HCEC 1CT (cell line): ENCODE data around the gene NUDT14.

ENCODE experiments used
- DNase-seq: peaks from one replicate; pipeline ENCODE4 v3.0.0-alpha.2; 2017

Gene NUDT14

DNA sequence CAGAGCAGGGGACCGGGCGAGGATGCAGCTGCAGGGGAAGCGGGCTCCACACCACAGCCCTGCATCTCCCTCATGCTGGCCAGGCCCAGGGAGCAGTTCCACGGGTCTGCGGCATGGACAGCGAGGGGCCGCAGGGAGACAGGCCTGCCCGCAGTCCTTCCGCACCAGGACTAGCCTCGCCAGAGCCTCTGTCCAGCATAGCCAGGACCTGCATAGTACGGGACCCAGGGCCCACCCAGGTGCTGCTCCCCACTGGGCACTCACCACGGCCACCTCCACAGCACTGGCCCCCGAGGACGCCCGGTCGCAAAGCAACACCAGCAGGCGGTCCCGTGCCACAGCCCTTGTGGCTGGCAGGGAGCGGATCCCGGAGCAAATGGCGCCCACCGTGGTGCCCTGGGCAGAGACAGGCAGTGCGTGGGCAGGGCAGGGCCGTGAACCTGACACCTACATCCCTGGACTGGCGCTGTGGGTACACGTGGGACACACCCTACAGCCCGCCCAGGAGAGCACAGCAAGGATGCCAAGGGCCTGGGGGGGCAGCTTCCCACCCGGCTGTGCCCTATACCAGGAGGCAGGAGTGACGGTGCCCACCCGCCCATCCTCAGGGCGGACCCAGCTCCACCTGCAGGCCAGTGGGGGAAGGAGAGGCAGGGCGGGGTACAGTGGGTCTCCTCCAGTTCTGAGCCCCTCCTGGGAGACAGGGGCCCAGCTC, 36.3 kb downstream of the NUDT14 start:
- DNase-seq, result no peak

- DNase-seq, result no peak
These were observed 37.0 kb downstream of the NUDT14 start for GRCh38 chr14:105144026-105144665.

DNA sequence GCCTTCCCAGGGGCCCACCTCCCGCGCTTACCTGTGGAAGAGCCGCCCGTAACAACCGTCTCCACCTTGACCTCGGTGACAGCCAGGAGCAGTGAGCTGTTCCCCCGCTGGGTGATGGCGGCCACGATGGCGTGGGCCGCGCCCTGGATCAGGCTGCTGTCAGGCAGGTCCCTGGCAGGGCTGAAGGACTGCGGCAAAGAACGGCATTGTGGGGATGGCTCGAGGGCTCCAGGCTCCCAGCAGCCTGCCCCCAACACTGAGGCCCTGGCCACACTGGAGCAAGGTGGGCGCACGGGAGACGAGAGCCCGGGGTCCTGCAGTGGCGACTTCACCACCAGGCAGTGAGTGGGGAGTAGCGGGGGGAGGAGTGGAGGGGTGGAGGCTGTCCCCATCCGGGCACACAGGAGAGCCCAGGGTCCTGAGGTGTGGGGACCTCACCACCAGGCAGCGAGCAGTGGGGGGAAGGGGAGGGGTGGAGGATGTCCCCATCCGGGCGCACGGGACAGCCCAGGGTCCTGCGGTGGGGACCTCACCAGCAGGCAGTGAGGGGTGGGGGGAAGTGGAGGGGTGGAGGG, 37.6 kb downstream of the NUDT14 start:
- no peak for DNase-seq

GRCh38 chr14:105142651-105143450, 38.3 kb downstream of the NUDT14 start:
- DNase-seq, result no peak

- no peak for DNase-seq
These were observed 39.4 kb downstream of the NUDT14 start for GRCh38 chr14:105141486-105142281.

GRCh38 chr14:105141026-105141425, 40.1 kb downstream of the NUDT14 start:
- DNase-seq, result no peak

GRCh38 chr14:105140581-105140980, 40.5 kb downstream of the NUDT14 start:
- DNase-seq, result no peak

DNA sequence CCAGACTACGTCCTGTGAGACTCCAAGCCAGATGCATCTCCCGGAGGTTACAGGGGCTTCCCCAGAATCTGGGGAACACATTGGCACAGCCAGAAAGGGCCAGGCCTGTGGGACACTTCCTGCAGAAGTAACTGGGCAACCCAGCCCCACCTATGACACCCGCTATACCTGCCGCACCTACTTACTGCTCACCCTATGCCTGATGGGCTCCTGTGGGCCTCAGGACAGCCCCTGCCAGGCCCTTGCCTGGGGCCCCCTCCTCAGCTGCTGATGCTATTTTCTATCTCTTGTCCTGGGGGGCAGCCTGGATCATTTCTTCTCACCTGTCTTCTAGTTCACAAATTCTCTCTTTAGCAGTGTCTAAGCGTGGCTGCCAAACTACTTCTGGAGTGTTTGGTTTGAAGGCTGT, 41.3 kb downstream of the NUDT14 start:
- no peak for DNase-seq

- no peak for DNase-seq
These were observed 41.8 kb downstream of the NUDT14 start for GRCh38 chr14:105139212-105139825.

DNA sequence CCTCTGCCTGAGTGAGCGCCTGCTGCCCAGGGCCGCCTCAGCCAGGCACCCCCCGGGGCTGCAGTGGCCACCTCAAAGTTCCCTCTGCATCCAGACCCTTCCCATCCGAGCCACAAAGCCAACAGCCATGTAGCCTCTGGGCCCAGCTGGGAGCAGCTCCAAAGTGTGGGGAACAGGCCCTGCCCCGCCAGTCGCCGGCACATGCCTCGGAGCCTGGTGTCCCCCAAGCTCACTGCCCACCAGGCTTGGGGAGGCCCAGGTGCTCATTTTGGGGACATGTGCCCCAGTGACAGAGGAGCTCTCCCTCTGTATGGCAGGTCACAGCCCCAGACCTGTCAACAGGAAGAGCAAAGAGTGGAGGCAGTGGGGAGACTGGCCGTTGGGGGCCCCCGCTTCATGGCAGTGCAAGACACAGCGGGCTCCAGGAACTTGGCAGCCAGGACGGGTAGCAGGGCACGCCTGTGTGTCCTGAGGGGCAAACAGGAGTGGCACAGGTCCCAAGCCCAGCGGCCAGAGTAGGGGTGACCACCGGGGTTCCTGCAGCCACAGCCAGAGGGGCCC, 42.5 kb downstream of the NUDT14 start:
- no peak for DNase-seq

GRCh38 chr14:105138021-105138541, 43.0 kb downstream of the NUDT14 start:
- DNase-seq, result no peak

- DNase-seq, result no peak
These were observed 43.6 kb downstream of the NUDT14 start for GRCh38 chr14:105137481-105138020.

GRCh38 chr14:105136401-105137322, 44.5 kb downstream of the NUDT14 start:
- no peak for DNase-seq

DNA sequence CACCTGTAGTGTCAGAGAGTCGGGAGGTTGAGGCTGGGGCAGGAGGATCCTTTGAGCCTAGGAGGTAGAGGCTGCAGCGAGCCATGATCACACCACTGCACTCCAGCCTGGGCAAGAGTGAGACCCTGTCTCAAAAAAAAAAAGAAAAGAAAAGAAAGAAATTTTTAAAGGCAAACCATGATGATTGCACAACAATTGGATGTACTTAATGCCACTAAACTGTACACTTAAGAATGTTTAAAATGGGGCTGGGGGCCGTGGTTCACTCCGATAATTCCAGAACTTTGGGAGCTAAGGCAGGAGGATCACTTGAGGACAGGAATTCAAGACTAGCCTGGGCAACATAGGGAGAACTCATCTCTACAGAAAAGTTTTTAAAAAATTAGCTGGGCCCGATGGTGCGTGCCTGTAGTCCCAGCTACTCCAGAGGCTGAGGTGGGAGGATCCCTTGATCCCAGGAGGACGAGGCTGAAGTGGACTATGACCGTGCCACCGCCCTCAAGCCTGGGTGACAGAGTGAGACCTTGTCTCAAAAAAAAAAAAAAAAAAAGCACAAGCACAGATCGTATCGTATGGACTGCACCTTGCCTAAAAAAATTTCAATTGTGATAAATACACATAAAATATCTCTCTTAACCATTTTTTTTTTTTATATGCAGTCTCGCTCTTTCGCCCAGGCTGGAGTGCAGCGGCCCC, 45.3 kb downstream of the NUDT14 start:
- no peak for DNase-seq

DNA sequence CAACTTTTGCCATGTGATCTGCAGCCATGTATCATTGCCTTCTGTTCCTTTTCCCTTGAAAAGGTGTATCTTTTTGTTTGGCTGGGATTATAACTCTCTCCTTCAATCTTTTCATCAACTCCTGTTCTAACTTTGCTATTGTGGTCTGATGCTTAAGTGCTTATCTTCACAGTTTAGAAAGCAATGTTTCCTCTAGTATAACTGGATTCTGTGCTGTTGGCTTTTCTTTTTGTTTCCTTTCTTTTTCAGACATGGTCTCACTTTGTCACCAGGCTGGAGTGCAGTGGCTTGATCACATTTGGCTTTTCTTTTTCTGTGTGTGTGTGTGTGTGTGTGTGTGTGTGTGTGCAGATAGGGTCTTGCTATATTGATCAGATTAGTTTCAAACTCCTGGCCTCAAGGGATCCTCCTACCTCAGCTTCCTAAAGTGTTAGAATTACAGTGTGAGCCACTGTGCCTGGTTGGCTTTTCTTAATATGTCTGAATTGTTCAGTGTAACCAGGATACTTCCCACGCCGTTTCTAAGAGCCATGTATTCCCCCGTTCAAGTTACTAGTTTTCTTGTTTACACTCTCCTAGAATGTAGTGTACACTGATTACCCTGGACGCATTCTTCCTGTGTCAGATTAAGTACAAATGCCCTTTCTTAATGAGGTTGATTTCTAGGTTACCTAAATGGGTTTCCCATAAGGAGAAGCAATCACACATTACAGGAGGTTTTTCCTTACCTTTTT, 48.0 kb downstream of the NUDT14 start:
- no peak for DNase-seq

GRCh38 chr14:105131241-105131640, 49.9 kb downstream of the NUDT14 start:
- DNase-seq, result no peak

DNA sequence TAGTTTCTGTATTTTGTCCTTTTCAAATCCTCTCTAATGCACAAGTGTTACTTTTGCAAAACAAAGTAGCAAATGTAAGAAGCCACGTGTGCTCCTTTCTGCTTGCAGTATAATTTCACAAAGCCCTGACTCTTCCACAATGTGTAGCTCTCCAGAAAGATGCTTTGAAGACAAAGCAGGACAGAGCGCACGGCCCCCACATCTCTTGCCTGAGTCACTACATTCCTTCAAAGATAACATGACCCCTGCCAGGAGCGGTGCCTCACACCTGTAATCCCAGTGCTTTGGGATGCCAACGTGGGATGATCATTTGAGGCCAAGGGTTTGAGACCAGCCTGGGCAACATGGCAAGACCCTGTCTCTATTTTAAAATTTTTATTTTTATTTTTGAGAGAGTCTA, 53.1 kb downstream of the NUDT14 start:
- no peak for DNase-seq

GRCh38 chr14:105126981-105127329, 54.2 kb downstream of the NUDT14 start:
- no peak for DNase-seq
